B cell (primary cell): Measurements from ENCODE around the gene GALR3. TPM values are rescaled to one million over a fixed set of nuclear protein-coding genes. Genes with fewer than 3 reads are reported as not detected.
A peak's percentile ranks its signal among the peaks of the same experiment; 100 is the strongest.

Source experiments
- ATAC-seq: fragments of 200-7000 bp; cut with Tn5 transposase; one replicate; pipeline ENCODE4 v1.10.0; 2021; ENCODE audit warnings: low read depth, mild to moderate bottlenecking, moderate number of reproducible peaks, moderate library complexity
- CTCF ChIA-PET: fragments of 350-600 bp; sonication (Branson Sonifier 250); formaldehyde crosslinking; loops from one replicate; lab custom pipeline; 2021; ENCODE audit warnings: antibody characterized with exemption, inconsistent platforms; lab: Charles Lee
- POLR2A ChIA-PET: fragments of 350-600 bp; sonication (Branson Sonifier 250); formaldehyde crosslinking; loops from one replicate; lab custom pipeline; 2021; ENCODE audit warnings: antibody characterized with exemption; lab: Charles Lee
- DNase-seq: peaks from one replicate; pipeline ENCODE4 v3.0.0; 2013
- H2AFZ ChIP-seq: 2 replicates; pipeline ENCODE4 v1.6.1; 2012; ENCODE audit warnings: mild to moderate bottlenecking, low read depth, low read length; ENCODE audit not compliant: insufficient read depth, poor library complexity, severe bottlenecking
- H3K27ac ChIP-seq, 2 donors: 1 replicate in 1 of 2; 2 replicates in 1 of 2; pipeline ENCODE4 v1.5.1; 2012 to 2013; ENCODE audit warnings: low read length in 2 of 2, mild to moderate bottlenecking in 2 of 2, moderate library complexity in 1 of 2
- H3K27me3 ChIP-seq, 4 experiments: fragments of 200-600 bp in 1 of 4; sonication (generic) in 1 of 4; replicated peaks in 1 of 4; 1 replicate in 2 of 4; 2 replicates in 2 of 4; pipeline versions ENCODE4 v1.6.1 to v1.7.0; 2013 to 2016; ENCODE audit warnings: low read length in 3 of 4, mild to moderate bottlenecking in 2 of 4, mixed read lengths in 1 of 4, moderate library complexity in 1 of 4; ENCODE audit not compliant: insufficient read depth in 4 of 4, control insufficient read depth in 3 of 4; ENCODE audit errors: control extremely low read depth in 1 of 4
- H3K36me3 ChIP-seq, 2 experiments: replicated peaks in 1 of 2; 1 replicate in 1 of 2; 2 replicates in 1 of 2; pipeline versions ENCODE4 v1.6.1 to v1.7.1; 2013; ENCODE audit warnings: low read length in 1 of 2; ENCODE audit not compliant: insufficient read depth in 2 of 2, control insufficient read depth in 1 of 2; ENCODE audit errors: control extremely low read depth in 1 of 2, extremely low read depth in 1 of 2
- H3K4me1 ChIP-seq, 2 donors: fragments of 200-600 bp in 1 of 2; sonication (generic) in 1 of 2; 1 replicate in 1 of 2; 2 replicates in 1 of 2; pipeline versions ENCODE4 v1.5.1 to v1.6.1; 2013 to 2017; ENCODE audit warnings: low read length in 2 of 2; ENCODE audit not compliant: control insufficient read depth in 2 of 2, insufficient read depth in 2 of 2
- H3K4me2 ChIP-seq: replicated peaks from 2 replicates; pipeline ENCODE3; 2012; ENCODE audit warnings: mild to moderate bottlenecking, low read depth, low read length; ENCODE audit not compliant: poor library complexity, severe bottlenecking
- H3K4me3 ChIP-seq, 5 experiments: fragments of 200-600 bp in 1 of 5; sonication (generic) in 1 of 5; 1 replicate in 3 of 5; 2 replicates in 2 of 5; pipeline versions ENCODE4 v1.5.1 to v1.7.0; 2011 to 2016; ENCODE audit warnings: low read length in 4 of 5, mild to moderate bottlenecking in 4 of 5, low read depth in 2 of 5, control low read depth in 1 of 5, moderate library complexity in 1 of 5; ENCODE audit not compliant: insufficient read depth in 1 of 5; ENCODE audit errors: control extremely low read depth in 1 of 5, extremely low read depth in 1 of 5
- H3K79me2 ChIP-seq: fragments of 200-600 bp; sonication (generic); one replicate; pipeline ENCODE4 v1.6.0; 2016; ENCODE audit warnings: low read length; ENCODE audit not compliant: control insufficient read depth, insufficient read depth
- H3K9ac ChIP-seq: fragments of 200-600 bp; sonication (generic); 2 replicates; pipeline ENCODE4 v1.6.1; 2017; ENCODE audit warnings: mild to moderate bottlenecking, low read length, moderate library complexity
- H3K9me3 ChIP-seq, 3 donors: one replicate each; pipeline versions ENCODE4 v1.6.1 to v1.7.1; 2013; ENCODE audit warnings: low read length in 2 of 3; ENCODE audit not compliant: control insufficient read depth in 2 of 3, insufficient read depth in 1 of 3; ENCODE audit errors: control extremely low read depth in 1 of 3
- H4K20me1 ChIP-seq: 2 replicates; pipeline ENCODE4 v1.6.0; 2012; ENCODE audit warnings: mild to moderate bottlenecking, low read length; ENCODE audit not compliant: insufficient read depth, control insufficient read depth, poor library complexity, severe bottlenecking
- H3K27ac Mint-ChIP-seq: one replicate; pipeline ENCODE4 v1.8.0; 2021; ENCODE audit warnings: mixed read lengths
- H3K27me3 Mint-ChIP-seq: one replicate; pipeline ENCODE4 v1.8.0; 2021; ENCODE audit warnings: mixed read lengths
- H3K4me1 Mint-ChIP-seq: one replicate; pipeline ENCODE4 v1.8.0; 2021; ENCODE audit warnings: mixed read lengths
- H3K4me3 Mint-ChIP-seq: one replicate; pipeline ENCODE4 v1.8.0; 2021; ENCODE audit warnings: mixed read lengths
- H3K9me3 Mint-ChIP-seq: one replicate; pipeline ENCODE4 v1.8.0; 2022; ENCODE audit warnings: mixed read lengths; ENCODE audit not compliant: insufficient read depth
- EZH2 ChIP-seq: IDR thresholded peaks from 2 replicates; pipeline ENCODE4 v1.6.1; 2012; ENCODE audit warnings: borderline replicate concordance, low read depth, mild to moderate bottlenecking, moderate library complexity, low read length; ENCODE audit not compliant: insufficient read depth, poor library complexity, severe bottlenecking
- WGBS: methylation state at CpG from one replicate; pipeline ENCODE4 v1.1.5; 2013; ENCODE audit warnings: missing lambda C conversion rate; ENCODE audit not compliant: insufficient coverage; 5-methylcytosine and 5-hydroxymethylcytosine counted together
- intact Hi-C: fragments of 100-400 bp; cut with micrococcal nuclease; formaldehyde crosslinking; loops from one replicate; pipeline ENCODE4 v1.10.0; 2022
- polyA plus RNA-seq: library from polyadenylated mRNA; depleted of rRNA; stranded (reverse); fragments of >200 nt; gene quantifications from 2 replicates; pipeline ENCODE4 v1.2.3, GENCODE V29; 2012
- total RNA-seq, 2 donors: library from RNA; stranded (reverse); fragments of 120-200 nt in 1 of 2; gene quantifications; 1 replicate in 1 of 2; 2 replicates in 1 of 2; pipeline versions ENCODE4 v1.2.3 to v1.2.4, GENCODE V29; 2013 to 2022
- TF ChIP-seq, protein P1 (sequence below): fragments of 200-600 bp; IDR thresholded peaks from one replicate; pipeline ENCODE4 v1.8.0; 2022; ENCODE audit warnings: antibody characterized with exemption, mild to moderate bottlenecking

The GALR3 gene
- total and polyA plus RNA-seq, 2 donors (not counting 1 experiment from before 2014, with no cell fraction given) = not detected

- Mint-ChIP-seq H3K4me1 (peaks cover 25% of the 10 kb centered on the region), H3K4me3 (peak overlapping the region; percentile 88), H3K9me3 (no peaks in the 10 kb centered on the region), H3K27ac (peak overlapping the region; percentile 91), H3K27me3 (no peaks in the 10 kb centered on the region)
- Histone ChIP-seq H3K4me3 (peak overlapping the region; percentile 2 to 78 (median 62)), H3K9ac (peak overlapping the region; percentile 70), H3K36me3 (peaks cover under 1% of the 10 kb centered on the region in 2 experiments), H3K27me3 (no peaks in the 10 kb centered on the region), H3K27ac (peak overlapping the region; percentile 60 to 76), H3K4me2 (peak overlapping the region; percentile 93), H4K20me1 (peaks cover 7% of the 10 kb centered on the region), H3K79me2 (peaks cover 40% of the 10 kb centered on the region), H3K9me3 (peaks cover 0 to 9% (median 0%) of the 10 kb centered on the region in 3 donors), H2AFZ (peak overlapping the region; percentile 90), H3K4me1 (peaks cover 14 to 31% of the 10 kb centered on the region in 2 donors)
- TF ChIP-seq, protein P1, sequence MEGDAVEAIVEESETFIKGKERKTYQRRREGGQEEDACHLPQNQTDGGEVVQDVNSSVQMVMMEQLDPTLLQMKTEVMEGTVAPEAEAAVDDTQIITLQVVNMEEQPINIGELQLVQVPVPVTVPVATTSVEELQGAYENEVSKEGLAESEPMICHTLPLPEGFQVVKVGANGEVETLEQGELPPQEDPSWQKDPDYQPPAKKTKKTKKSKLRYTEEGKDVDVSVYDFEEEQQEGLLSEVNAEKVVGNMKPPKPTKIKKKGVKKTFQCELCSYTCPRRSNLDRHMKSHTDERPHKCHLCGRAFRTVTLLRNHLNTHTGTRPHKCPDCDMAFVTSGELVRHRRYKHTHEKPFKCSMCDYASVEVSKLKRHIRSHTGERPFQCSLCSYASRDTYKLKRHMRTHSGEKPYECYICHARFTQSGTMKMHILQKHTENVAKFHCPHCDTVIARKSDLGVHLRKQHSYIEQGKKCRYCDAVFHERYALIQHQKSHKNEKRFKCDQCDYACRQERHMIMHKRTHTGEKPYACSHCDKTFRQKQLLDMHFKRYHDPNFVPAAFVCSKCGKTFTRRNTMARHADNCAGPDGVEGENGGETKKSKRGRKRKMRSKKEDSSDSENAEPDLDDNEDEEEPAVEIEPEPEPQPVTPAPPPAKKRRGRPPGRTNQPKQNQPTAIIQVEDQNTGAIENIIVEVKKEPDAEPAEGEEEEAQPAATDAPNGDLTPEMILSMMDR = no peak
- TF ChIP-seq EZH2 = no peak
- intact Hi-C loops = loop anchor here (1.0 to 10.0 kb wide), 7 partner anchors 38 to 600 kb away; partner anchors contain the start of genes GCAT, MAFF, MICALL1 and NOL12
- ATAC-seq = no peak
- POLR2A ChIA-PET = no interaction called here
- DNase-seq = peak; percentile 27
- 100% methylated on average over 1 of the region's 6 CpGs for WGBS
- CTCF ChIA-PET = interaction anchor here (0.7 to 3.8 kb wide), 5 partner anchors 18 to 227 kb away, joined by 3 to 20 read pairs (median 3); no protein-coding TSS in a partner anchor
Observed at GRCh38 chr22:37844904-37845329, 21.7 kb downstream of the GALR3 start.

GRCh38 chr22:37846433-37846832, 23.3 kb downstream of the GALR3 start:
- DNase-seq (no peak), ATAC-seq (no peak)
- 100% methylated on average over 1 of the region's 2 CpGs for WGBS
- Histone ChIP-seq H3K27me3 (no peaks in the 10 kb centered on the region), H3K79me2 (peaks cover 44% of the 10 kb centered on the region), H3K4me2 (no peak overlapping the region), H3K9me3 (peaks cover 0 to 9% (median 0%) of the 10 kb centered on the region in 3 donors), H4K20me1 (peaks cover 23% of the 10 kb centered on the region), H3K36me3 (peaks cover 0 to 8% of the 10 kb centered on the region in 2 experiments), H3K27ac (no peak overlapping the region), H3K9ac (no peak overlapping the region), H2AFZ (no peak overlapping the region), H3K4me3 (no peak overlapping the region), H3K4me1 (peaks cover 25 to 42% of the 10 kb centered on the region in 2 donors)
- H3K9me3 Mint-ChIP-seq = no peaks in the 10 kb centered on the region
- intact Hi-C loops = loop anchor here (10.0 kb wide), 1 partner anchor 602 kb away; the partner anchor contains the start of gene RAC2
- ChIA-PET POLR2A (no interaction called here), CTCF (no interaction called here)
- H3K27me3 Mint-ChIP-seq = no peaks in the 10 kb centered on the region
- no peak overlapping the region for H3K27ac Mint-ChIP-seq
- H3K4me3 Mint-ChIP-seq = peak overlapping the region; percentile 24
- H3K4me1 Mint-ChIP-seq = peaks cover 38% of the 10 kb centered on the region
- TF ChIP-seq EZH2 = no peak
- TF ChIP-seq, protein P1 = no peak
